ENCODE data around the gene XPOT.

XPOT gene

DNA sequence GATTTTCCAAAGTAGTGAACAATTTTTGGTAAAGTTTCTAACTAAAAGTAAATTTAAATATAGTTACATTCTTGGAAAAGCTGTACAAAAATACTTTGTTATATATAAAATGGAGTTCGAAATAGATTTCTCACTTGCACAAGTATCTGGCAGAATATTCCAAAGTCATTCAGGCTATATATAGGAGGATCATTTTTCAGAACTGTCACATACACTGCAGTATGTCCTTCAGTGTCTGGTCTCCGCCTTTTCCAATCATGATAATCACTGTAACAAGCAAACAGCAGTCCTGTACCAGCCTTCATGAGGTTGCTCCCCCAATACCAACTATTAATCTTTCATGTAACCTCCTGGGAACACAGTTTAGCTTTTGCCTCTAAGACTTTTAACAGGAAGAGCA lies 66.3 kb downstream of the XPOT start:
- no peak for DNase-seq

DNA sequence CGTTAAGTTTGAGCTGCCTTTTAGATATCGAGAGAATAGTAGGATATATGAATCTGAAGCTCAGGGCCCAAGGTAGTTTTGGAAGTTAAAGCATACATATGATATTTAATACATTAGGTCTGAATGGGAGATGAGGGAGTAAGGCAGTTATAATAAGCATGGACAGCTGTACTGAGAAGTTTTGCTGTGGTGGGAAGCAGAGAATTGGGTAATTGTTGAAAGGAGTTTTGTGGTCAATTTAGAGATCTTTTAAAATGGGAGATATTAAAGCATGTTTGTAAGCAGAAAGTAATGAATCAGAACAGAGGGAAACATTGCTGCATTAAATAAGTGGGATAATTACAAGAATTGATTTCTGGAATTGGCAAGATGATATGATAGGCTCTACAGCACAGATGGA lies 69.0 kb downstream of the XPOT start:
- DNase-seq = no peak

DNA sequence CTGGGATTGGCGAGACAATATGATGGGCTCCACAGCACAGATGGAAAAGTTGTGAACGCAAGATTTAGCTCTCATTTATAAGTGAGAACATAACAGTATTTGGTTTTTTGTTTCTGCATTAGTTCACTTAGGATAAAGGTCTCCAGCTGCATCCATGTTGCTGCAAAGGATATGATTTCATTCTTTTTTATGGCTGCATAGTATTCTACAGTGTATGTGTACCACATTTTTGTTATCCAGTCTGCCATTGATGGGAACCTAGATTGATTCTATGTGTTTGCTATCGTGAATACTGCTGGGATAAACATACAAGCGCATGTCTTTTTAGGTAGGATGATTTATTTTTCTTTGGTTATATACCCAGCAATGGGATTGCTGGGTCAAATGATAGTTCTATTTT lies 71.3 kb downstream of the XPOT start:
- no peak for DNase-seq

DNA sequence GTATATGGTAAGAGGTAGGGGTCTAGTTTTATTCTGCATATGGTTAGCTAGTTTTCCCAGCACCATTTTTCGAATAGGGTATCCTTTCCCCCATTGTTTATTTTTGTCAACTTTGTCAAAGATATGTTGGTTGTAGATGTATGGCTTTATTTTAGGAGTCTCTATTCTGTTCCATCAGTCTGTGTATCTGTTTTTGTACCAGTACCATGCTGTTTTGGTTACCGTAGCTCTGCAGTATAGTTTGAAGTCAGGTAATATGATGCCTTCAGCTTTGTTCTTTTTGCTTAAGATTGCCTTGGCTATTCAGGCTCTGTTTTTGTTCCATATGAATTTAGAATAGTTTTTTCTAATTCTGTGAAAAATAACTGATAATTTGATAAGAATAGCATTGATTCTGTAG lies 72.7 kb downstream of the XPOT start:
- no peak for DNase-seq

DNA sequence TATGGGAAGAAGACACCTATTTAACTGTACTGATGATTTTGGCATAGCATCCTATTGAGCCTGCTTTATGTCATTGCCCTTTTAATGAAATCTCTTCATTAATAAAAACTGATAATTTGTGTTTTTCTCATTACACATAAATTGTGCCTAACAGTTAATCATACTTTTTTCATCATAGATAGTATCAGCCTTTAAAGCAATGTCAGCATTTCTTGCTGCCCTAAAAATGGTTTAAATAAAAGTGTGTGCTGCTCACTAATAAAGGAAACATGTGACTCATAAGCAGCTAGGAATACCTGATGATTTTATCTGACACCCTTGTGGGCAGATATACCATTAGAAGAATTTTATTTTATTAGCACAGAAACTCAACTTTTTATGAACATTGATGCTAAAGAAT lies 74.5 kb downstream of the XPOT start:
- DNase-seq = no peak

DNA sequence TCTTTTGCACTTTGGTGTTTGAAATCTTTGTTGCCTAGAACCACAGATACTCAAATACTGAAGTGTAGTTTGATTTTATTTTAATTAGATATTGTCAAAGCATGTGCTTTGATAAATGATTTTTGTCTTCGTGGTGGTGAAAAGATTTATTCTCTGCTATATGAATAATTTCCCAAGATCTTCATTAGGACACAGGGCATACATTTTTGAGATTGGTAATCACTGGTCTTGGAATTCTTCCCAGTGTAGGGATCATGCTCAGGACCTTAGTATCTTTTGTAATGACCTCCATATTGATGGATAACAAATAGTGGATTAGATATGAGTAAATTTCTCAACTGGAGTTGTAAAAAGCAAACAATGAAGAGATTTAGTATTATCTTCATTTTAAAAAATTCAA lies 76.0 kb downstream of the XPOT start:
- DNase-seq = no peak

DNA sequence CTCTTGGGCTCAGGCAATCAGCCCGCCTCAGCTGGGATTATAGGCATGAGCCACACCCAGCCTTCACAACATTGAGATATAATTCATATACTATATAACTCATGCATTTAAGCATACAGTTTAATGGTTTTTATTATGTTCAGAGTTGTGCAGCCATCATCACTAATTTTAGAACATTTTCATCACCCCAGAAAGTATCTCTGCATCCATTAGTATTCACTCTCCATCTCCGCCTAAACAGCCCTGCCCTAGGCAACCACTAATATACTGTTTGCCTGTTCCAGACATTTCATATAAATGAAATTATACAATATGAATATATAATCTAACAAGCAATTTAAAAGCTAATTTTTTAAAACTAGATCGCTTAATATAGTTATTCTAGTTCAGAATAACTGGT lies 82.5 kb downstream of the XPOT start:
- no peak for DNase-seq

DNA sequence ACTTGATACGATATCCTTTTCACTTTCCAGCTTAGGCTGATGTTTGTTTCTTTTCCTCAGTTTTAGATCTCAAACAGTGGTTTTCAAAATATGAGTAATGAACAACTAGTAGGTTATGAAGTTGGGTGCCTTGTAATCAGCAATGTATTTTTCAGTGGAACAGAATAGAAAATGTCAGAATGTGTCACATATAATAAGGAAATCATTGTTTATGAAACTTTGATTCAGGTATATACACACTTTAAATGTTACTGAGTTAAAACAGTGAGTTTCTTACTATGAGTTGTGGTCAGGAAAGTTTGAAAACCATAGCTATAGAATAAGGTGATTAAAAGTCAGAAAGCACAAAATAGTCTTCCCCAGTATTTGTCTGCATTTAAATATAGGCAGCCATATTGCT lies 87.5 kb downstream of the XPOT start:
- no peak for DNase-seq

DNA sequence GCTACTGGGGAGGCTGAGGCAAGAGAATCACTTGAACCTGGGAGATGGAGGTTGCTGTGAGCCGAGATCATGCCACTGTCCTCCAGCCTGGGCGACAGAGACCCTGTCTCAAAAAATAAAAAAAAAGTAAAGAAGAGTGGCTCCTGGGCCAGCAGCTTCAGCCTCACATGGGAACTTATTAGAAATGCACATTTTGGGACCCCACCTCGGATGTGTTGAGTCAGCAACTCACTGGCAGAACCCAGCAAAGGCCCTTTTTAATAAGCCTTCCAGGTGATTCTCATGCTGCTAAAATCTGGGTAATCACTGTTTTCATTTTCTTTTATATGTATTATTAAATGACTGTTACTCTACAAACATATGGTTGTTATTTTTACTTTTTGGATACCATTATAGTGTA lies 89.3 kb downstream of the XPOT start:
- DNase-seq = no peak

DNA sequence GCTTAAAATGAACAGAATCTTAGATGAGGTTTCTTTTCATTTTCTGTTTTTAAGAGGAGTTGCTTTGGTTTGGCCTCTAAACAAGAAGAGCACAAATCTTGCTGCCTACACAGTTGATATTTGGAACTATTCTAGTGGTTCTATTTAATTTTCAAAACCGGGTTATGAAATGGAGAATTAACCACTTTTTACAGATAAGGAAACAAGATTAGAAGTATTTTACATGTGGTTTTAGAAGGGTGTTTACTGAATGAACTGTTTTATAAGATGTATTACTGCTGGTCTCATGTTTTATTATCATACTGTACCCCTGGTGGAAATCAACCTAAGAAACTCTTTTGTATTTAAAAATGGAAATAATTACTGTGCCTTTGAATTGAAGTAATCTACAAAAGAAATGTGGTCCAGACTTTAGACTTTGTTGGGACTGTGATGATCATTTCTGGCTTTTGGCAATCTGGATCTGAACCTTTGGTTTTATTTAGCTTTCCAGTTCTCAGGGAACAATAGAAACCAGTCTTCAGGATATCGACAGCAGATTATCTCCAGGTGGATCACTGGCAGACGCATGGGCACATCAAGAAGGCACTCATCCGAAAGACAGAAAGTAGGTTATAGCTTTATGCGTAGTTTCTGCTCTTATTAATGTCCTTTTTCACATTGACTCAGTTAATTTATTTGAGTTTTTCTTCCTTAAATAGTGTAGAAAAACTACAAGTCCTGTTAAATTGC lies 91.0 kb downstream of the XPOT start:
- no peak for DNase-seq

DNA sequence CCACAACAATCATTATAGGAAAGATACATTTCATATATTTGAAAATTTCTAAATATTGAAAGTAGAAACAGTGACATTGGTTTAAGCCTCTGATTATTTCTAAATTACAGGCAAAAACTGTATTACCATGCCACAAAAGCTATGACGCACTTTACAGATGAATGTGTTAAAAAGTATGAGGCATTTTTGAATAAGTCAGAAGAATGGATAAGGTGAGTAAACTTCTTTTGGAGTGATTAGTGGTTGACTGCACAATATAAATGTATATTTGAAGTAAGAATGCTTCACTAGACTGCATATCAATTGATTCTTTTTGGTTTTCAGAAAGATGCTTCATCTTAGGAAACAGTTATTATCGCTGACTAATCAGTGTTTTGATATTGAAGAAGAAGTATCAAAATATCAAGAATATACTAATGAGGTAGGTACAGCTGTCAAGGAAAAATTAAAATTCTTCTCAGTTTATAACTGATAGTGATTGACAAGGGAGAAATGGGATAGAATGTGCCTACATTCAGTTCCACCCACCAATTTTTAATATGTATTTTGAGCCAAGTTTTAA lies 92.7 kb downstream of the XPOT start:
- no peak for DNase-seq

DNA sequence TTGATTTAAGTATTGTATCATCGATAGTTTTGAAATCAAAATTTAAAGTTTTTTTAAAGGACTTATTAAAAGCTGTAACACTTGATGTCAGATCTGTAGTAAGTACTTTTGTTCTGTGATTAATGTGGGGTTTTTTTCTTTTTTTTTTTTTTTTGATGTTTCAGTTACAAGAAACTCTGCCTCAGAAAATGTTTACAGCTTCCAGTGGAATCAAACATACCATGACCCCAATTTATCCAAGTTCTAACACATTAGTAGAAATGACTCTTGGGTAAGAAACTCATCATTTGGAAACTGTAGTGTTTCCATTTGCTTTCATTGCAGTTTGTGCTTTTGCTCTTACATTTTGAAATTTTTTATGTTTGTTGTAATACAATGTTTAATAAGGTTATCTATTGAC lies 93.3 kb downstream of the XPOT start:
- no peak for DNase-seq

DNA sequence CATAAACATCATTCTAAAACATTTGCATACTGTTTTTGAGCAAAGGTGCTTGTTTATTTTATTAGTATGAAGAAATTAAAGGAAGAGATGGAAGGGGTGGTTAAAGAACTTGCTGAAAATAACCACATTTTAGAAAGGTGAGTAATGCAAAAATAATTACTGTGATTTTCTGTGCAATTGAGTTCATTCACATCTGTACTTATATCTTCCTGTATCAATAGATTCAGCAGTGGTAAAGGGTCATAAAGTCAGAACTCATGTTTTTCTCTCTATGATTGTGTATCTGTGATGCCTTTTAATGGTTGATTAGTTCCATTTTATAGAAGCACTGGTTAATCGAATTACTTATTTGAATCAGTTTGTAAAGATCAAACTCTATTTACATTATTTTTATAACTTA lies 93.7 kb downstream of the XPOT start:
- no peak for DNase-seq

DNA sequence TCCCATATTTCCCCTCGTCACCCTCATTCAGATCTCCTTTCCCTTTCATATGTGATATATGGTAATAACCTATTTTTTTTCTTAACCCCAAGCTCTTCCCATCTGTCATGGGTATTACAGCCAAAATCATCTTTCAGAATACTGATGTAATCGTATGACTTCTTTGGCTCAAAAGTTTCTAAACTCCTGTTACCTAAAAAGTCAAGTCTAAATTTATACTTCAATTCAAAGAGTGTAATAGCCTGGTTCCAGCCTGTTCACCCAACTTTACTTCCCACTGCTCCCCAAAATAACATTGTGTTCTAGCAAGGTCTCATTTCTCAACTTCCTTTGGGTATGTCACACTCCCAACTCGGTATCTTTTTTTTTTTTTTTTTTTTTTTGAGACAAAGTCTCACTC lies 96.2 kb downstream of the XPOT start:
- no peak for DNase-seq
